WTC11 (cell line): ENCODE results near the gene SP7. TPM values are rescaled to one million over a fixed set of nuclear protein-coding genes. Genes with fewer than 3 reads are reported as not detected.
A peak's percentile ranks its signal among the peaks of the same experiment; 100 is the strongest.

Experiments
- ATAC-seq: fragments of 200-7000 bp; cut with Tn5 transposase; 2 replicates; pipeline ENCODE4 v1.10.0; 2021; ENCODE audit warnings: mild to moderate bottlenecking, moderate library complexity
- CTCF ChIA-PET: fragments of 300-600 bp; sonication (Branson Sonifier 250); formaldehyde crosslinking; loops from one replicate; lab custom pipeline; 2021; ENCODE audit warnings: antibody characterized with exemption; lab: Charles Lee
- POLR2A ChIA-PET: fragments of 350-600 bp; sonication (Branson Sonifier 250); formaldehyde crosslinking; loops from one replicate; lab custom pipeline; 2021; ENCODE audit warnings: antibody characterized with exemption; lab: Charles Lee
- DNase-seq: peaks from one replicate; pipeline ENCODE4 v3.0.0; 2021; ENCODE audit warnings: low spot score
- H3K27ac Mint-ChIP-seq: 2 replicates; pipeline ENCODE4 v1.8.0; 2021; ENCODE audit warnings: mixed read lengths
- H3K27me3 Mint-ChIP-seq: 2 replicates; pipeline ENCODE4 v1.8.0; 2021; ENCODE audit warnings: low read depth, mild to moderate bottlenecking, moderate library complexity, mixed read lengths
- H3K36me3 Mint-ChIP-seq: 2 replicates; pipeline ENCODE4 v1.8.0; 2021; ENCODE audit warnings: mixed read lengths
- H3K4me1 Mint-ChIP-seq: 2 replicates; pipeline ENCODE4 v1.8.0; 2022; ENCODE audit warnings: mixed read lengths
- H3K4me3 Mint-ChIP-seq: 2 replicates; pipeline ENCODE4 v1.8.0; 2021; ENCODE audit warnings: mild to moderate bottlenecking, moderate library complexity, mixed read lengths
- H3K9me3 Mint-ChIP-seq: 2 replicates; pipeline ENCODE4 v1.8.0; 2021; ENCODE audit warnings: mixed read lengths
- CBFB ChIP-seq: sonication (generic); formaldehyde crosslinking; IDR thresholded peaks from 2 replicates; pipeline ENCODE4 v1.8.1; 2022; ENCODE audit warnings: mild to moderate bottlenecking, low read depth, missing genetic modification reagents
- HMGA2 ChIP-seq: fragments of 250-450 bp; sonication (Bioruptor Pico); IDR thresholded peaks from 2 replicates; pipeline ENCODE4 v1.4.0; 2021; ENCODE audit warnings: mild to moderate bottlenecking, moderate library complexity
- JAZF1 ChIP-seq: fragments of 250-450 bp; sonication (Bioruptor Pico); IDR thresholded peaks from 2 replicates; pipeline ENCODE4 v1.9.0; 2021; ENCODE audit warnings: moderate library complexity, mild to moderate bottlenecking, inconsistent platforms
- NR2C2 ChIP-seq: sonication (generic); formaldehyde crosslinking; IDR thresholded peaks from 2 replicates; pipeline ENCODE4 v1.8.0; 2022; ENCODE audit warnings: mild to moderate bottlenecking, missing genetic modification reagents
- NR3C1 ChIP-seq: sonication (generic); formaldehyde crosslinking; conservative IDR thresholded peaks from 2 replicates; pipeline ENCODE4 v1.8.1; 2023; ENCODE audit warnings: low read depth, mild to moderate bottlenecking, missing genetic modification reagents
- RELA ChIP-seq: sonication (generic); formaldehyde crosslinking; IDR thresholded peaks from 2 replicates; pipeline ENCODE4 v1.8.1; 2022; ENCODE audit warnings: missing genetic modification reagents, mild to moderate bottlenecking, borderline replicate concordance
- RORB ChIP-seq: fragments of 250-450 bp; sonication (Bioruptor Pico); IDR thresholded peaks from 2 replicates; pipeline ENCODE4 v1.9.0; 2021; ENCODE audit warnings: mild to moderate bottlenecking
- SOX15 ChIP-seq: fragments of 250-450 bp; sonication (Bioruptor Pico); IDR thresholded peaks from 2 replicates; pipeline ENCODE4 v1.9.0; 2021; ENCODE audit warnings: mild to moderate bottlenecking
- TEAD1 ChIP-seq: sonication (generic); formaldehyde crosslinking; IDR thresholded peaks from 2 replicates; pipeline ENCODE4 v1.8.0; 2022; ENCODE audit warnings: mild to moderate bottlenecking, missing genetic modification reagents
- ZNF121 ChIP-seq: sonication (generic); formaldehyde crosslinking; IDR thresholded peaks from 2 replicates; pipeline ENCODE4 v1.8.0; 2023; ENCODE audit warnings: missing genetic modification reagents
- ZNF219 ChIP-seq: sonication (generic); formaldehyde crosslinking; IDR thresholded peaks from 2 replicates; pipeline ENCODE4 v1.8.0; 2023; ENCODE audit warnings: missing genetic modification reagents, mild to moderate bottlenecking, borderline replicate concordance
- total RNA-seq: library from RNA; stranded (reverse); gene quantifications from 3 replicates; pipeline ENCODE4 v1.2.3, GENCODE V29; 2021
- TF ChIP-seq, protein P1 (sequence below): sonication (generic); formaldehyde crosslinking; IDR thresholded peaks from 2 replicates; pipeline ENCODE4 v1.8.1; 2022; ENCODE audit warnings: low read depth, mild to moderate bottlenecking, moderate library complexity, missing genetic modification reagents, borderline replicate concordance
- TF ChIP-seq, protein P2 (sequence below): sonication (generic); formaldehyde crosslinking; IDR thresholded peaks from 2 replicates; pipeline ENCODE4 v1.8.1; 2023; ENCODE audit warnings: mild to moderate bottlenecking, missing genetic modification reagents, borderline replicate concordance
- TF ChIP-seq, protein P3 (sequence below): sonication (generic); formaldehyde crosslinking; IDR thresholded peaks from 2 replicates; pipeline ENCODE4 v1.8.0; 2023; ENCODE audit warnings: missing genetic modification reagents
- TF ChIP-seq, protein P4 (sequence below): fragments of 250-450 bp; sonication (Bioruptor Pico); IDR thresholded peaks from 2 replicates; pipeline ENCODE4 v1.8.0; 2021; ENCODE audit warnings: mild to moderate bottlenecking
- TF ChIP-seq, protein P5 (sequence below): fragments of 200-600 bp; IDR thresholded peaks from 2 replicates; pipeline ENCODE4 v1.8.0; 2022; ENCODE audit warnings: antibody characterized with exemption
- TF ChIP-seq, protein P6 (sequence below): sonication (generic); formaldehyde crosslinking; IDR thresholded peaks from 2 replicates; pipeline ENCODE4 v1.8.0; 2023; ENCODE audit warnings: missing genetic modification reagents, mild to moderate bottlenecking, borderline replicate concordance
- TF ChIP-seq, protein P7 (sequence below): sonication (generic); formaldehyde crosslinking; IDR thresholded peaks from 2 replicates; pipeline ENCODE4 v1.8.1; 2022; ENCODE audit warnings: mild to moderate bottlenecking, missing genetic modification reagents, moderate library complexity, borderline replicate concordance

SP7 gene
- total RNA-seq, 1 experiment from 2014 or later: 0.09 TPM

DNA sequence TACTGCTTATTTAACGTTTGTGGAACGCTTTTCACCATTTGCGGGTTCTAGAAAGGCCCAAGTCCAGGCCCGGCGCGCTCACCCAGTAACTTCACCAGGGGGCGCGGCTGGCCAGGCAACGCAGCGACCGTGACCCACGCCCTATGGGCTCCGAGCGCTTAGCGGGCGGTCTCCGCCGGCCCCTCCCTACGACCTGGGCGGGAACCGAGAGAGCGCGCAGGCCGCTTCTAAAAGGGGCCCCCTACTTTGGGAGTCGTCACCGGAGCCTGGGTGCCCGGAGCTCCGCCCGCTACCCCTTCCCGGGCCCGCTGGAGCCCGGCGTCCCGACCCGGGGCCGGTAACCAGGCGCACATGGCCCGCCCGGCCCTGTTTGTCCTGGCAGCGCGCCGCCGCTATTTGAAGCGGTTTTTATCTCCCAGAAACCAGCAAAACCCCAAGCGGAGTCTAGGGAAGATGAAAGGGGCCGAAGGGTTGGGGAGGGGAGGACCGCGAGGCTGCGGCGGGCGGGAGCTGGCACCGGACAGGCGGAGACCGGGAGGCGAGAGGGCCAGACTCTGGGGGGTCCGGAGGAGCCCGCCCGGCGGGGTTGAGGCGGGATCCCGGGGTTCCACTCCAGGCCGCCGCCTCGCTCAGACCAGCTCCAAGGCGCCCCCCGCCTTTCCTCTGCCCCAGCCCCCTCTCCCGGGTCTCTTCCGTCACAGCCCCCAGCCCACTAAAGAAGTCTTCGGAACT, 11.2 kb downstream of the SP7 start:
- Mint-ChIP-seq H3K9me3 (no peaks in the 10 kb centered on the region), H3K36me3 (peaks cover 3% of the 10 kb centered on the region; the same call in 1 of the 2 replicates), H3K4me3 (peak overlapping the region; percentile 81), H3K27ac (0 out of 2 replicates have a peak overlapping the region, but pooled peaks have one; percentile 57), H3K4me1 (peaks cover 32% of the 10 kb centered on the region), H3K27me3 (peaks cover 69% of the 10 kb centered on the region)
- ChIA-PET CTCF (interaction anchor here (1.0 to 9.5 kb wide), 13 partner anchors 22 to 258 kb away, joined by 3 to 148 read pairs (median 6); partner anchors contain the start of genes PFDN5, SP1 and TARBP2), POLR2A (interaction anchor here (0.7 to 0.9 kb wide), 2 partner anchors 318 to 351 kb away, joined by 3 to 5 read pairs; no protein-coding TSS in a partner anchor)
- peak; percentile 85 for DNase-seq
- peak; percentile 34 for ATAC-seq
- TF ChIP-seq, protein P1, sequence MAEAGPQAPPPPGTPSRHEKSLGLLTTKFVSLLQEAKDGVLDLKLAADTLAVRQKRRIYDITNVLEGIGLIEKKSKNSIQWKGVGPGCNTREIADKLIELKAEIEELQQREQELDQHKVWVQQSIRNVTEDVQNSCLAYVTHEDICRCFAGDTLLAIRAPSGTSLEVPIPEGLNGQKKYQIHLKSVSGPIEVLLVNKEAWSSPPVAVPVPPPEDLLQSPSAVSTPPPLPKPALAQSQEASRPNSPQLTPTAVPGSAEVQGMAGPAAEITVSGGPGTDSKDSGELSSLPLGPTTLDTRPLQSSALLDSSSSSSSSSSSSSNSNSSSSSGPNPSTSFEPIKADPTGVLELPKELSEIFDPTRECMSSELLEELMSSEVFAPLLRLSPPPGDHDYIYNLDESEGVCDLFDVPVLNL (CRISPR knock-in tag): no peak
- TF ChIP-seq HMGA2 (no peak), SOX15 (CRISPR knock-in tag) (no peak), JAZF1 (CRISPR knock-in tag) (no peak), ZNF219 (CRISPR knock-in tag) (no peak), RELA (CRISPR knock-in tag) (no peak), RORB (CRISPR knock-in tag) (no peak), CBFB (CRISPR knock-in tag) (no peak), ZNF121 (CRISPR knock-in tag) (no peak), TEAD1 (peak; percentile 29; the same call in 1 of the 2 replicates), NR2C2 (CRISPR knock-in tag) (no peak), NR3C1 (CRISPR knock-in tag) (no peak)
- TF ChIP-seq, protein P2, sequence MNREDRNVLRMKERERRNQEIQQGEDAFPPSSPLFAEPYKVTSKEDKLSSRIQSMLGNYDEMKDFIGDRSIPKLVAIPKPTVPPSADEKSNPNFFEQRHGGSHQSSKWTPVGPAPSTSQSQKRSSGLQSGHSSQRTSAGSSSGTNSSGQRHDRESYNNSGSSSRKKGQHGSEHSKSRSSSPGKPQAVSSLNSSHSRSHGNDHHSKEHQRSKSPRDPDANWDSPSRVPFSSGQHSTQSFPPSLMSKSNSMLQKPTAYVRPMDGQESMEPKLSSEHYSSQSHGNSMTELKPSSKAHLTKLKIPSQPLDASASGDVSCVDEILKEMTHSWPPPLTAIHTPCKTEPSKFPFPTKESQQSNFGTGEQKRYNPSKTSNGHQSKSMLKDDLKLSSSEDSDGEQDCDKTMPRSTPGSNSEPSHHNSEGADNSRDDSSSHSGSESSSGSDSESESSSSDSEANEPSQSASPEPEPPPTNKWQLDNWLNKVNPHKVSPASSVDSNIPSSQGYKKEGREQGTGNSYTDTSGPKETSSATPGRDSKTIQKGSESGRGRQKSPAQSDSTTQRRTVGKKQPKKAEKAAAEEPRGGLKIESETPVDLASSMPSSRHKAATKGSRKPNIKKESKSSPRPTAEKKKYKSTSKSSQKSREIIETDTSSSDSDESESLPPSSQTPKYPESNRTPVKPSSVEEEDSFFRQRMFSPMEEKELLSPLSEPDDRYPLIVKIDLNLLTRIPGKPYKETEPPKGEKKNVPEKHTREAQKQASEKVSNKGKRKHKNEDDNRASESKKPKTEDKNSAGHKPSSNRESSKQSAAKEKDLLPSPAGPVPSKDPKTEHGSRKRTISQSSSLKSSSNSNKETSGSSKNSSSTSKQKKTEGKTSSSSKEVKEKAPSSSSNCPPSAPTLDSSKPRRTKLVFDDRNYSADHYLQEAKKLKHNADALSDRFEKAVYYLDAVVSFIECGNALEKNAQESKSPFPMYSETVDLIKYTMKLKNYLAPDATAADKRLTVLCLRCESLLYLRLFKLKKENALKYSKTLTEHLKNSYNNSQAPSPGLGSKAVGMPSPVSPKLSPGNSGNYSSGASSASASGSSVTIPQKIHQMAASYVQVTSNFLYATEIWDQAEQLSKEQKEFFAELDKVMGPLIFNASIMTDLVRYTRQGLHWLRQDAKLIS (CRISPR knock-in tag): no peak
- TF ChIP-seq, protein P3, sequence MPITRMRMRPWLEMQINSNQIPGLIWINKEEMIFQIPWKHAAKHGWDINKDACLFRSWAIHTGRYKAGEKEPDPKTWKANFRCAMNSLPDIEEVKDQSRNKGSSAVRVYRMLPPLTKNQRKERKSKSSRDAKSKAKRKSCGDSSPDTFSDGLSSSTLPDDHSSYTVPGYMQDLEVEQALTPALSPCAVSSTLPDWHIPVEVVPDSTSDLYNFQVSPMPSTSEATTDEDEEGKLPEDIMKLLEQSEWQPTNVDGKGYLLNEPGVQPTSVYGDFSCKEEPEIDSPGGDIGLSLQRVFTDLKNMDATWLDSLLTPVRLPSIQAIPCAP (CRISPR knock-in tag): no peak
- TF ChIP-seq, protein P4, sequence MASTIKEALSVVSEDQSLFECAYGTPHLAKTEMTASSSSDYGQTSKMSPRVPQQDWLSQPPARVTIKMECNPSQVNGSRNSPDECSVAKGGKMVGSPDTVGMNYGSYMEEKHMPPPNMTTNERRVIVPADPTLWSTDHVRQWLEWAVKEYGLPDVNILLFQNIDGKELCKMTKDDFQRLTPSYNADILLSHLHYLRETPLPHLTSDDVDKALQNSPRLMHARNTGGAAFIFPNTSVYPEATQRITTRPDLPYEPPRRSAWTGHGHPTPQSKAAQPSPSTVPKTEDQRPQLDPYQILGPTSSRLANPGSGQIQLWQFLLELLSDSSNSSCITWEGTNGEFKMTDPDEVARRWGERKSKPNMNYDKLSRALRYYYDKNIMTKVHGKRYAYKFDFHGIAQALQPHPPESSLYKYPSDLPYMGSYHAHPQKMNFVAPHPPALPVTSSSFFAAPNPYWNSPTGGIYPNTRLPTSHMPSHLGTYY (CRISPR knock-in tag): no peak
- TF ChIP-seq, protein P5, sequence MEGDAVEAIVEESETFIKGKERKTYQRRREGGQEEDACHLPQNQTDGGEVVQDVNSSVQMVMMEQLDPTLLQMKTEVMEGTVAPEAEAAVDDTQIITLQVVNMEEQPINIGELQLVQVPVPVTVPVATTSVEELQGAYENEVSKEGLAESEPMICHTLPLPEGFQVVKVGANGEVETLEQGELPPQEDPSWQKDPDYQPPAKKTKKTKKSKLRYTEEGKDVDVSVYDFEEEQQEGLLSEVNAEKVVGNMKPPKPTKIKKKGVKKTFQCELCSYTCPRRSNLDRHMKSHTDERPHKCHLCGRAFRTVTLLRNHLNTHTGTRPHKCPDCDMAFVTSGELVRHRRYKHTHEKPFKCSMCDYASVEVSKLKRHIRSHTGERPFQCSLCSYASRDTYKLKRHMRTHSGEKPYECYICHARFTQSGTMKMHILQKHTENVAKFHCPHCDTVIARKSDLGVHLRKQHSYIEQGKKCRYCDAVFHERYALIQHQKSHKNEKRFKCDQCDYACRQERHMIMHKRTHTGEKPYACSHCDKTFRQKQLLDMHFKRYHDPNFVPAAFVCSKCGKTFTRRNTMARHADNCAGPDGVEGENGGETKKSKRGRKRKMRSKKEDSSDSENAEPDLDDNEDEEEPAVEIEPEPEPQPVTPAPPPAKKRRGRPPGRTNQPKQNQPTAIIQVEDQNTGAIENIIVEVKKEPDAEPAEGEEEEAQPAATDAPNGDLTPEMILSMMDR: peak; percentile 35; the same call in 1 of the 2 replicates
- TF ChIP-seq, protein P6, sequence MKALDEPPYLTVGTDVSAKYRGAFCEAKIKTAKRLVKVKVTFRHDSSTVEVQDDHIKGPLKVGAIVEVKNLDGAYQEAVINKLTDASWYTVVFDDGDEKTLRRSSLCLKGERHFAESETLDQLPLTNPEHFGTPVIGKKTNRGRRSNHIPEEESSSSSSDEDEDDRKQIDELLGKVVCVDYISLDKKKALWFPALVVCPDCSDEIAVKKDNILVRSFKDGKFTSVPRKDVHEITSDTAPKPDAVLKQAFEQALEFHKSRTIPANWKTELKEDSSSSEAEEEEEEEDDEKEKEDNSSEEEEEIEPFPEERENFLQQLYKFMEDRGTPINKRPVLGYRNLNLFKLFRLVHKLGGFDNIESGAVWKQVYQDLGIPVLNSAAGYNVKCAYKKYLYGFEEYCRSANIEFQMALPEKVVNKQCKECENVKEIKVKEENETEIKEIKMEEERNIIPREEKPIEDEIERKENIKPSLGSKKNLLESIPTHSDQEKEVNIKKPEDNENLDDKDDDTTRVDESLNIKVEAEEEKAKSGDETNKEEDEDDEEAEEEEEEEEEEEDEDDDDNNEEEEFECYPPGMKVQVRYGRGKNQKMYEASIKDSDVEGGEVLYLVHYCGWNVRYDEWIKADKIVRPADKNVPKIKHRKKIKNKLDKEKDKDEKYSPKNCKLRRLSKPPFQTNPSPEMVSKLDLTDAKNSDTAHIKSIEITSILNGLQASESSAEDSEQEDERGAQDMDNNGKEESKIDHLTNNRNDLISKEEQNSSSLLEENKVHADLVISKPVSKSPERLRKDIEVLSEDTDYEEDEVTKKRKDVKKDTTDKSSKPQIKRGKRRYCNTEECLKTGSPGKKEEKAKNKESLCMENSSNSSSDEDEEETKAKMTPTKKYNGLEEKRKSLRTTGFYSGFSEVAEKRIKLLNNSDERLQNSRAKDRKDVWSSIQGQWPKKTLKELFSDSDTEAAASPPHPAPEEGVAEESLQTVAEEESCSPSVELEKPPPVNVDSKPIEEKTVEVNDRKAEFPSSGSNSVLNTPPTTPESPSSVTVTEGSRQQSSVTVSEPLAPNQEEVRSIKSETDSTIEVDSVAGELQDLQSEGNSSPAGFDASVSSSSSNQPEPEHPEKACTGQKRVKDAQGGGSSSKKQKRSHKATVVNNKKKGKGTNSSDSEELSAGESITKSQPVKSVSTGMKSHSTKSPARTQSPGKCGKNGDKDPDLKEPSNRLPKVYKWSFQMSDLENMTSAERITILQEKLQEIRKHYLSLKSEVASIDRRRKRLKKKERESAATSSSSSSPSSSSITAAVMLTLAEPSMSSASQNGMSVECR (CRISPR knock-in tag): peak; percentile 64; the same call in 1 of the 2 replicates
- TF ChIP-seq, protein P7, sequence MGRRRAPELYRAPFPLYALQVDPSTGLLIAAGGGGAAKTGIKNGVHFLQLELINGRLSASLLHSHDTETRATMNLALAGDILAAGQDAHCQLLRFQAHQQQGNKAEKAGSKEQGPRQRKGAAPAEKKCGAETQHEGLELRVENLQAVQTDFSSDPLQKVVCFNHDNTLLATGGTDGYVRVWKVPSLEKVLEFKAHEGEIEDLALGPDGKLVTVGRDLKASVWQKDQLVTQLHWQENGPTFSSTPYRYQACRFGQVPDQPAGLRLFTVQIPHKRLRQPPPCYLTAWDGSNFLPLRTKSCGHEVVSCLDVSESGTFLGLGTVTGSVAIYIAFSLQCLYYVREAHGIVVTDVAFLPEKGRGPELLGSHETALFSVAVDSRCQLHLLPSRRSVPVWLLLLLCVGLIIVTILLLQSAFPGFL (CRISPR knock-in tag): no peak
